Activated CD4-positive, alpha-beta T cell treated with anti-CD3 and anti-CD28 coated beads, Interleukin-2, amount 50 U/mL, for 16 hours (primary cell): ENCODE data around the gene CCIN.
"Not testable (repeated sequence)": the region's sequence is repeated elsewhere in the genome, so short reads cannot be mapped to it uniquely, and the experiment has no call there.

Experiments
- DNase-seq: peaks from one replicate; pipeline ENCODE4 v3.0.0-alpha.2; 2020

CCIN gene

GRCh38 chr9:36169166-36169565, at the start of gene CCIN:
Gene CCIN, plus strand, starts transcription at chr9:36169388. Its CDS starts 115 bp downstream, at chr9:36169503.
- no peak for DNase-seq

- DNase-seq, result no peak
Measured at GRCh38 chr9:36119476-36119875, 49.7 kb upstream of the CCIN start.

- DNase-seq, result no peak
Measured at GRCh38 chr9:36120705-36121104, 48.5 kb upstream of the CCIN start.

GRCh38 chr9:36121971-36122370, 47.2 kb upstream of the CCIN start:
- DNase-seq, result no peak

- no peak for DNase-seq
Measured at GRCh38 chr9:36123515-36123914, 45.7 kb upstream of the CCIN start.

DNA sequence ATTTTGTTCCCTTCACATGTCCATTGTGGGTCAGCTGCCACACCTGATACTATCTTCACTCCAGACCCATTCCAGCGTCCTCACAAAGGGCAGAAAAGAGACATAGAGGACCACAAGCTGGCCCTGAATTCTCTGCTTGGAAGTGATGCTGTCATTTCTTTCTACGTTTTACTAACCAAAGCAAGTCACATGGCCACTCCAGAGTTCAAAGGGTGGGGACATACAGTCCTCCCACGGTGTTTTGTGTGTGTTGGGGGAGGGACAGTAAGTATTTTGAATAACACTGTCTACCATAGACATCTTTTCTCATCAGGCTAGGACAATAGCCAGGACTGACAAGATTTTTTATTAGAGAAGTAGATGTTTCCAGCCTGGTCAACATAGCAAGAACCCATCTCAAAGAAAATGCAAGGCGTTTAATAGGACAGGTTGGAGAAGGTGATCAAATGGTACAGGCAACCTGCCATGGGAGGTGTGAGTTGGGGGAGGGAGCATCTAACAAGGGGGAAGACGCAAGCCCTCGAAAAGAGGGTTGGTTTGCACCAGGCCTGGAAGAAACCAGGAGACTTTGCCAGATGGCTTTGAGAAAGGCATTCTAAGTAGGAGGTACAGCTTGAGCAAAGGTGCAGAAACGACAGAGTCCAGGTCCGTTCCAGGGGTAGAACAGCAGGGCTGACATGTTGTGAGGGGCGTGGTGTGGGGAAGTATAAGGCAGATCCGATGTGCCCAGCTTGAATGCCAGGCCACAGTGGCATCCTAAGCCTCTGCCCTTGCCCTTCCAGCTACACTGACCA, 43.9 kb upstream of the CCIN start:
- DNase-seq, result no peak

GRCh38 chr9:36126016-36126730, 43.0 kb upstream of the CCIN start:
- DNase-seq, result no peak

DNA sequence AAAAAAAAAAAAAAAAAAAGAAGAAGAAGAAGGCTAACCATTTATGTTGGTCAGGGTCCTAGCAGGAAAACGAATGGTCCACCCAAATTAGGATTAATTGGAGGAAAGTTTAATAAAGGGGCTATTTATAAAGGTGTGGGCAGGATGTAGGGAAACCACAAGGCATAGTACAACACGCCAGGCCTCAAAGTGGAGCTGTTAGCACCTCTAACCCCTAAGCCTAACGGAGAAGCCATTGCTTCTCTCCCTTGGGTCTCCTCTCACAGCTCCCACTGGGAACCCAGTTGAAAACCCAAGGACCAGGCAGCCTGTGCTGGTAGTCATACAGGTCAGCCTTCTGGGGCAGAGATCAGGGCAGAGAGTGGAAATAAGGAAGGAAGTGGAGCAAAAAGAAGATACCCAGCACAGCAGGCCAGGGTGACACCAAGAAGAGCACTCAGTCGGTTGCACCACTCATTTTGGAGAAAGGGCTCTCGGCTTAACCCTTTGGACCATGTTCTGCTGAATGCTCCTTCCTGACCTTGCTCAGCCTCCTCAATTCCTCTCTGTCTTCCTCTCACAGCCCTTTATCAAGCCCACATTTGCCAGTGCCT, 41.4 kb upstream of the CCIN start:
- no peak for DNase-seq

GRCh38 chr9:36128349-36128748, 40.8 kb upstream of the CCIN start:
- no peak for DNase-seq

- no peak for DNase-seq
Measured at GRCh38 chr9:36129139-36129538, 40.0 kb upstream of the CCIN start.

- not testable (repeated sequence) for DNase-seq
Measured at GRCh38 chr9:36131666-36132065, 37.5 kb upstream of the CCIN start.

DNA sequence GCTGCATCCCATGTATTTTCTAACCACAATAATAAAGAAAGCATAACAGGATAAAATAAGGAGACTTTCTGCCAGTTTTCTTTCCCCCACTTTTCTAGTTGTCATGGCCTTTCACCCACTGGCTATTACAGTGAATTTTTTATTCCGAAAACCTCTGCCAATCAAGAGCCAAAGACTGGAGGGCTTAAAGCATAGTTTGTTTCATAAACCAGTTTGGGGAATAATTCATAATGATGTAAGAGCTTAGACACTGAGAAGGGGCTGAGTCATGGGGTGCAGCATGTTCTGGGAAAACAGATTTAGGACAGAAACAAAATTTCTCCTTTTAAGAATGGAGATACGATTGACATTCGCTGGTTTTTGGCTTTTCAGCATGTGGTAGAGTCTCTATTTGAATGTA, 37.1 kb upstream of the CCIN start:
- DNase-seq, result no peak

- no peak for DNase-seq
Measured at GRCh38 chr9:36134761-36135505, 34.3 kb upstream of the CCIN start.

- DNase-seq, result no peak
Measured at GRCh38 chr9:36135741-36136271, 33.4 kb upstream of the CCIN start.

- DNase-seq, result peak; percentile 75
Measured at GRCh38 chr9:36136272-36136893, 32.8 kb upstream of the CCIN start, which contains the start of gene GLIPR2. Gene GLIPR2, plus strand, starts transcription at chr9:36136733. Its CDS starts 46 bp downstream, at chr9:36136779.

DNA sequence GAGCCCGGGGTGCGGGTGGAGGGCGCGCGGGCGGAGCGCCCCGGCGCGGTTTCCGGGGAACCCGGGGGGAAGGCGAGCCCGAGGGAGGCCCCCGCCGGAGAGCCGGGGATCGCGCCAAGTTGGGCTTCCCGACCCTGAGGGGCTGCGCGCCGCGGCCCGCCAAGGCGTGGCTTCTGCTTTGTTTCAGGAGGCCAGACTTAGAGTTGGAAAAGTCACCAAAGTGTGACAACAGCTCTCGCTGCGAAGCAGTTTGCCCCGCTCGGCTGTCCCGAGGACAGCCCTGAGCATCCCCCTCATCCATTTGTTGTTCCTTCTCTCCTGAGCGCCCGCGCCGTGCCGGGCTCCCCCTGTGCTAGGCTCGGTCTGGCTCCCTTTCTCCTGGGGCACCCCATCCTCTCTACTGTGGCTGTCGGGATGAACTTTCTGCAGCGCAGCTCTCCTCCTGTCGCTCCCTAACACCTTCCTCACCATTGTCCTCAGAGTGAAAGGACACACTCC, 32.2 kb upstream of the CCIN start:
- DNase-seq, result no peak

- DNase-seq, result no peak
Measured at GRCh38 chr9:36137392-36138004, 31.7 kb upstream of the CCIN start.

DNA sequence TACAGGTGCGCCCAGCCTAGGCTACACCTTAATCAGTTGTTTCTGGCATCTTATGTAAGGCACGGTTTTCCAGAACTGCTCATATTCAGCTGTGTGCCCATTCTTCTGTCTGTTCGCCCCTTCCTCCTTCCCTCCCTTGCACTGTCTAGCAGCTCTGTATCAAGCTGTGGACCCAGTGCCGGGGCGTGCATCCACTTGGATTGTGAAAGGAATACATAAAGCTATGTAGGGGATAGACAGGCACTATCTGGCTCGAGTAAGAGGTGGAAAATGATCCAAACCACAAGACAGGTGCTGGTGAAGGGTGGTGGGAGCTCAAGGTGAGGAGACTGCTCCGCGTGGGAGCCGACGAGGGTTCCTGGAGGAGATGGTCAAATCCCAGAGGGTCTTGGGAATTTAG, 30.7 kb upstream of the CCIN start:
- DNase-seq, result no peak

- DNase-seq, result no peak
Measured at GRCh38 chr9:36138901-36139300, 30.3 kb upstream of the CCIN start.

- peak; percentile 41 for DNase-seq
Measured at GRCh38 chr9:36140086-36141084, 28.8 kb upstream of the CCIN start.
